ENCODE data around the gene HSPA4.
"Not testable (repeated sequence)": the region's sequence is repeated elsewhere in the genome, so short reads cannot be mapped to it uniquely, and the experiment has no call there.

HSPA4 gene

DNA sequence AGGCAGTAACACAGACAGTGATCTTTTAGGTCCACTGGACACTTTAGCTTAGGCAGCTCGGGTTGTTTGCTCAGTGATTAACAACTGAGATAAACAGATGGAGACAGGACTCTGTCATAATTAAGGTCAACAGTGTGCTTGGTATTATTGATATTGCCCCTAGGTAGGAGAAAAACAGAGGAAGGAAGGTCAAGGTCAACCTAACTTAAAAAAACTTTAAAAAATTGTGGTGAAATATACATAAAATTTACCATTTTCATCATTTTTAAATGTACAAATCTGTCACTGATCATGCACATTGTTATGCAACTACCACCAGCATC lies 2.1 kb upstream of the HSPA4 start:
- DNase-seq (ENCODE audit: low spot score), result no peak

DNA sequence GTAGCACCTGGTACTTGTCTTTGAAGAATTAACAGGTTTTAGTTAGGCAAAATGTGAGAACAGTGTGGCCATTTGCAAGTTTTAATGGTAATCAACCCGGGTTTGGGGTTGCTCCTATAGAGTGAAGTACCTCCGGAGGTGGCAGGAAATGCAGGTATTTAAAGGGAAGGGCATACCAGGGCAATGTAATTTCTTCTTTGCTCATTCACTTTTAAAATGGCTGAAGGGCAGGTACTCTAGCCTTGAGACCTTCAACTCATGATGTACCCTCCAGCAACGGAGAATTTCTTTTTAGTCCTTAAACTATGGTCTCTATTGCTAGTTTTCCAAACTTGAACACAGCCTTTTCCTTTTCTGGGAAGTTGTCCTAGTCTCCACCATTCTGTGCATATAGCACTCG lies 1.3 kb upstream of the HSPA4 start:
- no peak for FAIRE-seq
- no peak for DNase-seq (ENCODE audit: low spot score)

More for the DNA sequence above, 2.1 kb upstream of the HSPA4 start:
- FAIRE-seq, result no peak

DNA sequence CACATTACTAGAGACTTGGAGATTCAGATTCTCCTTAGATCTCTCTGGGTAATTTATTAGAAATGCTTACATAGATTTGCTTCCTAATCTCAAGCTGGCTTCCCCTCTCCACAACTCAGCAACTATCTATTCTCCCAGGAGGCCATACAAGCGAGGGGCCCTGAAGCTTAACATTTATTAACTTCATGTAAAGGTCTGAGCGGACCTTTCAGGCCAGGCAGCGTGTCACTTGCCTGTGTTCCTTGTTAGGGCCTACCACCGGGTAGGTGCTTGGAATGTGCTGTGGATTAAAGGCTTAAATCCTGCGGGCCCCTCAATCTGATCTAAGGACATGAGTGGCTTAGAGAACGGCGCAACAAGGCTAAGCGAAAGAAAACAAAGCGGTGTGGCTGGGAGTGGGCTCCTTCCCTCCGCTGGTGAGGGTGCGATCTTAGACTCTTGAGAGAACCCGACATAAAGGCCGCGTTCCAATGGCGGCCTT lies 712 bp upstream of the HSPA4 start:
- DNase-seq (ENCODE audit: low spot score) (no peak), FAIRE-seq (no peak)

- no peak for FAIRE-seq
- DNase-seq (ENCODE audit: low spot score), result peak; percentile 77
Observed at GRCh38 chr5:133052317-133053175, 733 bp downstream of the HSPA4 start.

DNA sequence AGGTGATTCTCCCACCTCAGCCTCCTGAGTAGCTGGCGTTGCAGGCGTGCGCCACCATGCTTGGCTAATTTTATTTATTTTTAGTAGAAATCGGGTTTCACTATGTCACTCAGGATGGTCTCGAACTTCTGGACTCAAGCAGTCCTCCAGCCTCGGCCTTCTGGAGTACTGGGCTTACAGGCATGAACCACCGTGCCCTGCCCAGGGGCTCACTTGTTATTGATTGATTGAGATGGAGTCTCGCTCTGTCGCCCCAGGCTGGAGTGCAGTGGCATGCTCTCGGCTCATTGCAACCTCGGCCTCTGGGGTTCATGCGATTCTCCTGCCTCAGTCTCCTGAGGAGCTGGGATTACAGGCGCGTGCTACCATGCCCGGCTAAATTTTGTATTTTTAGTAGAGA lies 1.6 kb downstream of the HSPA4 start:
- FAIRE-seq, result no peak
- DNase-seq (ENCODE audit: low spot score), result no peak

GRCh38 chr5:133054697-133055471 lies 3.1 kb downstream of the HSPA4 start:
- no peak for DNase-seq (ENCODE audit: low spot score)
- no peak for FAIRE-seq

- FAIRE-seq, result no peak
Observed at GRCh38 chr5:133056891-133057290, 5.1 kb downstream of the HSPA4 start.

DNA sequence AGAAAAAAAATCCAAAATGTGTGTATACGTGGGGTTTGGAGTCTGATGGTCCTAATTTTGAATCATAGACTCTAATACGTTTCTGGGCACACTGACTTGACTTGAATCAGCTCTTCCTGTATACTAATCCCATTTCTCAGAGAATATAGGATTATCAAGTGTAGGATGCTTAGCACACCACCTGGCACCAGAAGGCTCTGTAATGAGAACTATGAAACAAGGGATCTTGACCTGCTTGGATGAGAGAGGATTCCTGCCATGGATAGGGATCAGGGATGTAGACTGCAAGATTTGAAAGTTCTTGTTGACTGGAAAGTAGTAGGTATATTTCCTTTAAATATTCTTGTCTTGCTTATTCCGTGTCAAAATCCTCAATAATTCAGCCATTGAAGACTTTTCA lies 7.8 kb downstream of the HSPA4 start:
- no peak for DNase-seq (ENCODE audit: low spot score)
- no peak for FAIRE-seq

More at GRCh38 chr5:133056891-133057290, 5.1 kb downstream of the HSPA4 start:
- DNase-seq (ENCODE audit: low spot score), result no peak

DNA sequence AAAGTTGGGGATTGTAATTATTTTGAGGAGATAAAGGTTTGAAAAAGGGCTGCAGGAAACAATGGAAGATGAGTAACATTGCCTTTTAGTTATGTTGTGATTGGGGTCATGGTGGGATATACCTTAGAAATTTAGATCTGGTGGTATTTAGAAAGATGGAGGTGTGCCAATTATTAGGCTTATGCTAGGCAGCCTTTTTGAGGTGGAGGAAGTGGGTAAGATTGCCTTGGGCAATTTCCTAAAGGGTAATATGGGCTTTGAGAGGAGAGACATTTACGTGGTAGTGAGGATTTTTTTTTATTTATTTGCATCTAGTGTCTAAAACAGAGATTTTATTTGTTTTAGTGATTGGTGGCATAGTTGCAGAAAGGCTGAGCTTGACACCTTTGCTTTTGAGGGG lies 10.5 kb downstream of the HSPA4 start:
- FAIRE-seq (no peak), DNase-seq (ENCODE audit: low spot score) (no peak)

DNA sequence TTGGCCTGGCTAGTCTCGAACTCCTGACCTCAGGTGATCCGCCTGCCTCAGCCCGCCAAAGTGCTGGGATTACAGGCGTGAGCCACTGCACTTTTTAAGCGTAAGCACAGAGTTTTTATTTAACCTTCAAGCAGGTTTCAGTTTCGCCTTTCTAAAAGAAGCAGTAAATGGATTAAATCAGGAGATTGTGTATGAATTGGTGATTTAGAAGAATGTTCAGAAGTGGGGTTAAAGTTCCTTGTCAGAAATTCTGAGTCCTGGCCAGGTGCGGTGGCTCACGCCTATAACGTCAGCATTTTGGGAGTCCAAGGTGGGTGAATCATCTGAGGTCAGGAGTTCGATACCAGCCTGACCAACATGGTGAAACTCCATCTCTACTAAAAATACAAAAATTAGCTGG lies 12.2 kb downstream of the HSPA4 start:
- DNase-seq (ENCODE audit: low spot score), result no peak
- no peak for FAIRE-seq

GRCh38 chr5:133065471-133065870 lies 13.7 kb downstream of the HSPA4 start:
- DNase-seq (ENCODE audit: low spot score) (no peak), FAIRE-seq (no peak)

DNA sequence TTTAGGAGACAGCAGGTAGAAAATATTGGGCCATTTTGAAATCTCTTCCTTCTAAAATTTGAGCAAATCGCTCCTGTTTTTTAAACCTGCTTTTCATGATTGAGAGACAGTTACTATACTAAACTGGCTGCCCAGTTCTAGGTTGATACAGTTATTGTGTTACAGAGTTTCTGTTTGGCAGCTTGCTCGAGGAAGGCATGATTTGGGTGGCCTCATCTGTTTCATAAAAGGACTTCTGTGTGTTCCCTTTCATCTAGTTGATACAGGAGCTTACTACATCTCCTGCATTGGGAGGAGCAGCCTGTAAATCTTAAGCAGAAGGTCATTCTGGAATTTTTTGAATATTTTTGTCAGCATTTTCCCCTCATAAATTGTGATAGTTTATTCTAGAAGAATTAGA lies 14.2 kb downstream of the HSPA4 start:
- FAIRE-seq, result no peak
- DNase-seq (ENCODE audit: low spot score), result no peak

GRCh38 chr5:133072021-133072420 lies 20.2 kb downstream of the HSPA4 start:
- no peak for FAIRE-seq

DNA sequence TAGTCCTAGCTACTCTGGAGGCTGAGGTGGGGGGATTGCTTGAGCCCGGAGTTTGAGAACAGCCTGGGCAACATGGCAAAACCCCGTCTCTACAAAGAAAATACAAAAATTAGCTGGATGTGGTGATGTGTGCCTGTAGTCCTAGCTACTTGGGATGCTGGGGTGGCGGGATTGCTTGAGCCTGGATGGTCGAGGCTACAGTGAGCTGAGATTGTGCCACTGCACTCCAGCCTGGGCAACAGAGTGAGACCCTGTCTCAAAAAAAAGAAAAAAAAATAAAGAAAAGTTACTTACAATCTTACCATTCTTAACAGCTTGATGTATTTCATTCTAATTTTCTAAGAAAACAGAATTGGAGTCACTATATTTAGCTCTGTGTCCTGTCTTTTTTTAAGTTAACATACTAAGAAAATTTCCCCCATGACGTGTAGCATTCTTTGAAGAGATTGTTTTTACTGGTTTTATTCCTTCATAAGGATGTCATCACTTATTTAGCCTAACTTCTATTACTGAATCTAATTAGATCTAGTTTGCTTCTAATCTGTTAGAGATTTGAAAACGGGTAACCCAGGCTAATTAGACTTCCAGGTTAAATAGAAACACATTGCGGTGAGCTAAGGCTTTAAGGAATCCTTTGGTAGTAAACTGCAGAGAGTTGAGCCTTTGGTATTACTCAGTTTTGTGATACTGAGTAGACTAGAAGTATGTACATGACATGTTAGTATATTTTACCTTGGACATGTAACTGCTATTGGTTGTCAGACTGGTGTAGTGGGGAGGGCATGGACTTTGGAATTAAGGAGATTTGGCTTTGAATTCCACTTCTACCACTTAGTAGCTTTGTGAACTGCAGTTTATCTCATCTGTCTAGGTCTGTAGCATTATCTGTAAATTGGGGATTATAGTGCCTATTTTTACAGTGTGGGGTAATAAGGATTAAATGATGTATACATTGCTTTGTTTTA lies 24.0 kb downstream of the HSPA4 start:
- FAIRE-seq (no peak), DNase-seq (ENCODE audit: low spot score) (no peak)

More at GRCh38 chr5:133072021-133072420, 20.2 kb downstream of the HSPA4 start:
- DNase-seq (ENCODE audit: low spot score), result no peak

GRCh38 chr5:133079048-133079447 lies 27.2 kb downstream of the HSPA4 start:
- FAIRE-seq (no peak), DNase-seq (ENCODE audit: low spot score) (no peak)

DNA sequence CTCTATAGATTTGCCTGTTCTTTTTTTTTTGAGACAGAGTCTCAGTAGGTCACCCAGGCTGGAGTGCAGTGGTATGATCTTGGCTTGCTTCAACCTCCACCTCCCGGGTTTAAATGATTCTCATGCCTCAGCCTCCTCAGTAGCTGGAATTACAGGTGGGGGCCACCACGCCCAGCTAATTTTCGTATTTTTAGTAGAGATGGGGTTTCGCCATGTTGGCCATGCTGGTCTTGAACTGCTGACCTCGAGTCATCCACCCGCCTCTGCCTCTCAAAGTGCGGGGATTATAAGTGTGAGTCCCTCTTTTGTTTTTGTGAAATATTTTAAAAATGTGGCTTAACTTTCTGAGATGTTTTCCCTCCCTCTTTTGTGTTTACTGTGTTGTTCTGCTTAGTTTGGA lies 29.2 kb downstream of the HSPA4 start:
- FAIRE-seq, result no peak
- no peak for DNase-seq (ENCODE audit: low spot score)

- DNase-seq (ENCODE audit: low spot score), result no peak
- no peak for FAIRE-seq
Observed at GRCh38 chr5:133081703-133082102, 29.9 kb downstream of the HSPA4 start.

DNA sequence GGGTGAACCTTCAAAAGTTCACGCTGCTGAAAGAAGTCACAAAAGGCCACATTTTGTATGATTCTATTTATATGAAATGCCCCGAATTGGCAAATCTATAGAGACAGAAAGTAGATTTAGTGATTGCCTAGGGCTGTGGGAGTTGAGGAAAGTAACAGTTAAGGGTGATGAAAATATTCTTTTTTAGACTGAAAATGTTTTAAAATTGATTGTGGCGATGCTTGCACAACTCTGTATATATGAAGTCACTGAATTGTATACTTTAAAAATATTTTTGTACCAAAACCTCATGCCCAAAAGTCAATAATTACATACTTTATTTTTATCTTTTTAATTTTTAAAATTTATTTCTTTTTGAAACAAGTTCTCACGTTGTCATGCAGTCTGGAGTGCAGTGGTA lies 30.3 kb downstream of the HSPA4 start:
- FAIRE-seq, result no peak

GRCh38 chr5:133083901-133084300 lies 32.1 kb downstream of the HSPA4 start:
- DNase-seq (ENCODE audit: low spot score) (no peak), FAIRE-seq (no peak)

More for the DNA sequence above, 30.3 kb downstream of the HSPA4 start:
- DNase-seq (ENCODE audit: low spot score), result no peak

- not testable (repeated sequence) for DNase-seq (ENCODE audit: low spot score); FAIRE-seq
Observed at GRCh38 chr5:133085171-133085570, 33.4 kb downstream of the HSPA4 start.

- no peak for FAIRE-seq
- DNase-seq (ENCODE audit: low spot score), result no peak
Observed at GRCh38 chr5:133086366-133086875, 34.6 kb downstream of the HSPA4 start.

Data from urothelium cell line (cell line).